CD14-positive monocyte (primary cell): ENCODE measurements around the gene CTTNBP2. TPM values are rescaled to one million over a fixed set of nuclear protein-coding genes. Genes with fewer than 3 reads are reported as not detected.

Experiments used
- DNase-seq, 3 donors: peaks; one replicate each; pipeline ENCODE4 v3.0.0-alpha.2; 2011 to 2022
- H2AFZ ChIP-seq: 2 replicates; pipeline ENCODE4 v1.6.0; 2012; ENCODE audit warnings: mild to moderate bottlenecking, low read depth, low read length, inconsistent platforms; ENCODE audit not compliant: insufficient read depth, poor library complexity, severe bottlenecking
- H3K27ac ChIP-seq, 2 donors: 1 replicate in 1 of 2; 2 replicates in 1 of 2; pipeline ENCODE4 v1.5.1; 2012 to 2013; ENCODE audit warnings: low read length in 2 of 2, control low read depth in 1 of 2, inconsistent platforms in 1 of 2, low read depth in 1 of 2, mild to moderate bottlenecking in 1 of 2
- H3K27me3 ChIP-seq, 2 donors: one replicate each; pipeline versions ENCODE4 v1.6.0 to v1.6.1; 2011 to 2013; ENCODE audit warnings: low read length in 2 of 2; ENCODE audit not compliant: control insufficient read depth in 2 of 2, insufficient read depth in 2 of 2
- H3K36me3 ChIP-seq, 2 donors: replicated peaks in 1 of 2; 1 replicate in 1 of 2; 2 replicates in 1 of 2; pipeline versions ENCODE4 v1.5.1 to v1.6.1; 2012 to 2013; ENCODE audit warnings: low read length in 2 of 2, control low read depth in 1 of 2, inconsistent platforms in 1 of 2, mild to moderate bottlenecking in 1 of 2; ENCODE audit not compliant: insufficient read depth in 2 of 2, control insufficient read depth in 1 of 2
- H3K4me1 ChIP-seq, 2 donors: 1 replicate in 1 of 2; 2 replicates in 1 of 2; pipeline versions ENCODE4 v1.5.1 to v1.6.1; 2012 to 2013; ENCODE audit warnings: low read length in 2 of 2, control low read depth in 1 of 2, inconsistent platforms in 1 of 2, mild to moderate bottlenecking in 1 of 2, moderate library complexity in 1 of 2; ENCODE audit not compliant: insufficient read depth in 2 of 2, control insufficient read depth in 1 of 2
- H3K4me2 ChIP-seq: replicated peaks from 2 replicates; pipeline ENCODE3; 2012; ENCODE audit warnings: low read length, moderate library complexity, mild to moderate bottlenecking; ENCODE audit not compliant: poor library complexity, severe bottlenecking; ENCODE audit errors: extremely low read depth
- H3K4me3 ChIP-seq, 3 experiments: fragments of 200-600 bp in 1 of 3; sonication (generic) in 1 of 3; replicated peaks in 1 of 3; 1 replicate in 2 of 3; 2 replicates in 1 of 3; pipeline ENCODE4 v1.5.1; 2011 to 2013; ENCODE audit warnings: low read length in 3 of 3, mild to moderate bottlenecking in 3 of 3, control low read depth in 2 of 3, low read depth in 2 of 3, inconsistent platforms in 1 of 3, moderate library complexity in 1 of 3
- H3K79me2 ChIP-seq: 2 replicates; pipeline ENCODE4 v1.6.0; 2012; ENCODE audit warnings: mild to moderate bottlenecking, control low read depth, inconsistent platforms, low read length, moderate library complexity; ENCODE audit not compliant: insufficient read depth
- H3K9ac ChIP-seq: 2 replicates; pipeline ENCODE4 v1.6.0; 2017; ENCODE audit warnings: low read length, mild to moderate bottlenecking; ENCODE audit not compliant: insufficient read depth, poor library complexity, severe bottlenecking
- H3K9me3 ChIP-seq, 2 donors: replicated peaks in 1 of 2; 1 replicate in 1 of 2; 2 replicates in 1 of 2; pipeline versions ENCODE4 v1.5.1 to v1.6.1; 2012 to 2013; ENCODE audit warnings: low read length in 2 of 2, control low read depth in 1 of 2; ENCODE audit not compliant: control insufficient read depth in 1 of 2, insufficient read depth in 1 of 2
- H4K20me1 ChIP-seq: 2 replicates; pipeline ENCODE4 v1.6.0; 2012; ENCODE audit warnings: mild to moderate bottlenecking, low read length, control low read depth, moderate library complexity; ENCODE audit not compliant: insufficient read depth
- H3K27ac Mint-ChIP-seq, 7 donors: one replicate each; pipeline ENCODE4 v1.8.0; 2020; ENCODE audit warnings: mild to moderate bottlenecking in 7 of 7, mixed read lengths in 7 of 7, moderate library complexity in 6 of 7, inconsistent platforms in 2 of 7
- H3K27me3 Mint-ChIP-seq, 3 donors: one replicate each; pipeline ENCODE4 v1.8.0; 2021 to 2022; ENCODE audit warnings: low read depth in 3 of 3, mild to moderate bottlenecking in 3 of 3, mixed read lengths in 3 of 3, moderate library complexity in 3 of 3, inconsistent platforms in 1 of 3
- H3K36me3 Mint-ChIP-seq, 2 donors: one replicate each; pipeline ENCODE4 v1.8.0; 2020; ENCODE audit warnings: mixed read lengths in 2 of 2, inconsistent platforms in 1 of 2, mild to moderate bottlenecking in 1 of 2
- H3K4me1 Mint-ChIP-seq: one replicate; pipeline ENCODE4 v1.8.0; 2020; ENCODE audit warnings: mild to moderate bottlenecking, mixed read lengths
- H3K4me3 Mint-ChIP-seq, 2 donors: one replicate each; pipeline ENCODE4 v1.8.0; 2020; ENCODE audit warnings: mild to moderate bottlenecking in 2 of 2, mixed read lengths in 2 of 2, moderate library complexity in 1 of 2
- H3K9me3 Mint-ChIP-seq, 7 donors: one replicate each; pipeline ENCODE4 v1.8.0; 2020 to 2022; ENCODE audit warnings: mixed read lengths in 7 of 7, mild to moderate bottlenecking in 6 of 7, moderate library complexity in 6 of 7, inconsistent platforms in 2 of 7
- WGBS: methylation state at CpG from one replicate; pipeline ENCODE4 v1.1.5; 2013; ENCODE audit warnings: missing lambda C conversion rate; ENCODE audit not compliant: insufficient coverage; 5-methylcytosine and 5-hydroxymethylcytosine counted together
- intact Hi-C, 2 donors: fragments of 100-400 bp; cut with micrococcal nuclease; formaldehyde crosslinking; loops; one replicate each; pipeline versions ENCODE4 v1.15.0 to v1.15.1; 2023
- polyA plus RNA-seq, 3 donors: library from polyadenylated mRNA; depleted of rRNA in 1 of 3; unstranded in 2 of 3; stranded (reverse) in 1 of 3; fragments of 300-500 nt in 2 of 3; fragments of >200 nt in 1 of 3; fragmentation: Illumina TruSeq in 2 of 3; gene quantifications; 1 replicate in 2 of 3; 2 replicates in 1 of 3; pipeline ENCODE4 v1.2.3, GENCODE V29; 2012 to 2021
- TF ChIP-seq, protein P1 (sequence below): fragments of 200-600 bp; IDR thresholded peaks from one replicate; pipeline ENCODE4 v1.8.0; 2022; ENCODE audit warnings: antibody characterized with exemption, mild to moderate bottlenecking

Gene CTTNBP2
- polyA plus RNA-seq, 3 donors = 0.38 to 1.4 TPM; not detected in 1

DNA sequence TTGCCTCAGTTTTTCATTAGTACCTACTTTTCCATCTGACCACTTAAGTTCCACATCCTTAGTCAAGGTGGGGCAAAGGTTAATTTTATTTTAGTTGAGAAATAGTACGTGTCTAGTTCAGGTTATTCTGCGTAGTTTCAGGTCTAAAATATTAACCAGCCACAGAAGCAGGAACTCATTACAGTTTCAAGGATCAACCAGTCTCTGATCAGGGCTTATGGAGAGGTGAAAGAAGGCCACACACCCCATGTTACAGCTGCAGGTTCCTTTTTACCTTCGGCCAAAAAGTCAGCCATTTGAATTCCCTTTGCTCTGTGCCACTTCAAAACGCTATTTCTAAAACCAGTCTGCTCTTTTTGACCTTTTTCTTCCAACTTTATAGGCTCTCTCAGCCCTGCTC, 134.2 kb downstream of the CTTNBP2 start:
- Histone ChIP-seq H3K27ac (no peak overlapping the region), H3K9ac (no peak overlapping the region), H3K27me3 (no peaks in the 10 kb centered on the region), H3K4me3 (no peak overlapping the region), H3K79me2 (no peaks in the 10 kb centered on the region), H3K36me3 (no peaks in the 10 kb centered on the region), H3K9me3 (no peaks in the 10 kb centered on the region), H3K4me1 (no peaks in the 10 kb centered on the region), H2AFZ (no peak overlapping the region), H4K20me1 (no peaks in the 10 kb centered on the region), H3K4me2 (no peak overlapping the region)
- Mint-ChIP-seq H3K4me1 (no peaks in the 10 kb centered on the region), H3K36me3 (no peaks in the 10 kb centered on the region), H3K4me3 (no peak overlapping the region), H3K27ac (no peak overlapping the region), H3K27me3 (peaks cover 0 to 9% (median 6%) of the 10 kb centered on the region in 3 donors), H3K9me3 (no peaks in the 10 kb centered on the region)
- 80% methylated on average over 1 of the region's 4 CpGs for WGBS
- TF ChIP-seq, protein P1, sequence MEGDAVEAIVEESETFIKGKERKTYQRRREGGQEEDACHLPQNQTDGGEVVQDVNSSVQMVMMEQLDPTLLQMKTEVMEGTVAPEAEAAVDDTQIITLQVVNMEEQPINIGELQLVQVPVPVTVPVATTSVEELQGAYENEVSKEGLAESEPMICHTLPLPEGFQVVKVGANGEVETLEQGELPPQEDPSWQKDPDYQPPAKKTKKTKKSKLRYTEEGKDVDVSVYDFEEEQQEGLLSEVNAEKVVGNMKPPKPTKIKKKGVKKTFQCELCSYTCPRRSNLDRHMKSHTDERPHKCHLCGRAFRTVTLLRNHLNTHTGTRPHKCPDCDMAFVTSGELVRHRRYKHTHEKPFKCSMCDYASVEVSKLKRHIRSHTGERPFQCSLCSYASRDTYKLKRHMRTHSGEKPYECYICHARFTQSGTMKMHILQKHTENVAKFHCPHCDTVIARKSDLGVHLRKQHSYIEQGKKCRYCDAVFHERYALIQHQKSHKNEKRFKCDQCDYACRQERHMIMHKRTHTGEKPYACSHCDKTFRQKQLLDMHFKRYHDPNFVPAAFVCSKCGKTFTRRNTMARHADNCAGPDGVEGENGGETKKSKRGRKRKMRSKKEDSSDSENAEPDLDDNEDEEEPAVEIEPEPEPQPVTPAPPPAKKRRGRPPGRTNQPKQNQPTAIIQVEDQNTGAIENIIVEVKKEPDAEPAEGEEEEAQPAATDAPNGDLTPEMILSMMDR = no peak
- no peak for DNase-seq
- intact Hi-C loops = no loop called here

DNA sequence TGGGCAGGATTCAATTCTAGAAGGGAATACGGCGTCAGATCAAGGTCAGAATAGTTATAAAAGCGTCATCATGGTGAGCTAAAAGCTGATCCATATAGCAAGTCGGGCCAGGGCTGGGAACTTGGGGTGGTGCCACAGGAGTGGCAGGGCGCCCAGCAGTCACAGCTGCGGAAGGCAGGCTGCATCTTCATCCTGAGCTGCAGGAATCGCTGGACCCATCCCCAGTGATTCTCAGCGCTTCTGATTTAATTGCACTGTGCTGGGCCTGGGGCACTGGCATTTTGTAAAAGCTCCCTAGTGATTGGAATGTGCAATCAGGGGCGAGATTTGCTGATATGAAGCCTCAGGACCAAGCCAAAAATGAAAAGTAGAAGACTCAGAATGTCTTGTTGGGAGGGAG, 135.3 kb downstream of the CTTNBP2 start:
- intact Hi-C loops = no loop called here
- no peaks in the 10 kb centered on the region for H4K20me1 ChIP-seq
- H3K9me3 Mint-ChIP-seq = no peaks in the 10 kb centered on the region
- no peak overlapping the region for H3K4me3 ChIP-seq
- H3K36me3 Mint-ChIP-seq = no peaks in the 10 kb centered on the region
- no peak overlapping the region for H2AFZ ChIP-seq
- H3K4me1 Mint-ChIP-seq = no peaks in the 10 kb centered on the region
- H3K27me3 ChIP-seq = no peaks in the 10 kb centered on the region
- H3K27ac Mint-ChIP-seq = no peak overlapping the region
- no peaks in the 10 kb centered on the region for H3K4me1 ChIP-seq
- no peaks in the 10 kb centered on the region for H3K9me3 ChIP-seq
- H3K9ac ChIP-seq = no peak overlapping the region
- WGBS = 94% methylated on average over 9 of the region's 9 CpGs
- peaks cover 0 to 9% (median 6%) of the 10 kb centered on the region in 3 donors for H3K27me3 Mint-ChIP-seq
- no peak overlapping the region for H3K27ac ChIP-seq
- no peak overlapping the region for H3K4me2 ChIP-seq
- DNase-seq = no peak
- TF ChIP-seq, protein P1 = no peak
- H3K36me3 ChIP-seq = no peaks in the 10 kb centered on the region
- H3K4me3 Mint-ChIP-seq = no peak overlapping the region
- no peaks in the 10 kb centered on the region for H3K79me2 ChIP-seq
